Measurements from ENCODE around the gene SLC25A43. TPM values are rescaled to one million over a fixed set of nuclear protein-coding genes. Genes with fewer than 3 reads are reported as not detected.
"Not testable (repeated sequence)": the region's sequence is repeated elsewhere in the genome, so short reads cannot be mapped to it uniquely, and the experiment has no call there.

SLC25A43 gene
- total RNA-seq (1 to 10 TPM; 3.9 to 6.9 TPM), polyA plus RNA-seq (ENCODE audit: insufficient read depth, low read depth, low replicate concordance) (5.8 TPM)
- long read RNA-seq, donor 1, partial matches to known transcripts, result 0 of 4 reads
- long read RNA-seq, donor 1, other reads (novel, unspliced or antisense), result 0 of 4 reads
- long read RNA-seq, donor 2, partial matches to known transcripts, result 0 of 2 reads
- long read RNA-seq, donor 2, other reads (novel, unspliced or antisense), result 0 of 2 reads

GRCh38 chrX:119398974-119399771, at the start of gene SLC25A43:
Gene SLC25A43, plus strand, starts transcription at chrX:119399336. Its CDS starts 68 bp downstream, at chrX:119399404.
- no peaks in the 10 kb centered on the region for H3K9me3 ChIP-seq
- peak within 1 kb of the TSS; percentile 39 to 61 for H3K27ac ChIP-seq
- intact Hi-C loops (cut with DNase I; ENCODE audit: low total_unique reads), result no loop called here
- H3K4me1 ChIP-seq, result no peaks in the 10 kb centered on the region
- peak within 1 kb of the TSS; percentile 60 to 65 for H3K4me3 ChIP-seq
- H3K27me3 ChIP-seq, result no peaks in the 10 kb centered on the region
- peak; percentile 19 for DNase-seq
- H3K36me3 ChIP-seq (ENCODE audit: low read depth, missing control alignments), result no peaks in the 10 kb centered on the region
- WGBS, 2 donors, result 0 to 3% methylated on average over 6 to 9 of the region's 77 CpGs
- TF ChIP-seq CTCF (IDR thresholded peaks at IDR 0.05), result no peak
- no peak for TF ChIP-seq POLR2A (IDR thresholded peaks at IDR 0.05)

GRCh38 chrX:119359618-119360382, 39.3 kb upstream of the SLC25A43 start:
- Histone ChIP-seq H3K27me3 (no peaks in the 10 kb centered on the region), H3K4me3 (no peak overlapping the region), H3K36me3 (ENCODE audit: low read depth, missing control alignments) (no peaks in the 10 kb centered on the region), H3K9me3 (no peaks in the 10 kb centered on the region), H3K27ac (no peak overlapping the region), H3K4me1 (no peaks in the 10 kb centered on the region)
- intact Hi-C loops (cut with DNase I; ENCODE audit: low total_unique reads), result no loop called here
- 71 to 81% methylated on average over 4 of the region's 4 CpGs for WGBS, 2 donors
- no peak for DNase-seq
- TF ChIP-seq CTCF (IDR thresholded peaks at IDR 0.05) (no peak), POLR2A (IDR thresholded peaks at IDR 0.05) (no peak)

GRCh38 chrX:119361451-119361850, 37.7 kb upstream of the SLC25A43 start:
- H3K27ac ChIP-seq; H3K9me3 ChIP-seq; H3K36me3 ChIP-seq (ENCODE audit: low read depth, missing control alignments); H3K4me3 ChIP-seq; DNase-seq; H3K4me1 ChIP-seq; H3K27me3 ChIP-seq; intact Hi-C loops (cut with DNase I; ENCODE audit: low total_unique reads): not testable (repeated sequence)
- 80% methylated on average over 2 of the region's 27 CpGs; no CpG with 5 or more reads in 1 of the 2 donors for WGBS, 2 donors

- DNase-seq; H3K4me3 ChIP-seq; H3K27me3 ChIP-seq; H3K4me1 ChIP-seq; H3K36me3 ChIP-seq (ENCODE audit: low read depth, missing control alignments); H3K27ac ChIP-seq; intact Hi-C loops (cut with DNase I; ENCODE audit: low total_unique reads); H3K9me3 ChIP-seq: not testable (repeated sequence)
- WGBS, 2 donors, result 44 to 100% methylated on average over 2 to 6 of the region's 24 CpGs
Measured at GRCh38 chrX:119362074-119362473, 37.1 kb upstream of the SLC25A43 start.

GRCh38 chrX:119363391-119363790, 35.7 kb upstream of the SLC25A43 start:
- H3K36me3 ChIP-seq (ENCODE audit: low read depth, missing control alignments), result no peaks in the 10 kb centered on the region
- DNase-seq, result no peak
- no peaks in the 10 kb centered on the region for H3K4me1 ChIP-seq
- H3K27me3 ChIP-seq, result no peaks in the 10 kb centered on the region
- TF ChIP-seq CTCF (IDR thresholded peaks at IDR 0.05) (no peak), POLR2A (IDR thresholded peaks at IDR 0.05) (no peak)
- WGBS, 2 donors, result 76 to 90% methylated on average over 6 of the region's 6 CpGs
- no peaks in the 10 kb centered on the region for H3K9me3 ChIP-seq
- no peak overlapping the region for H3K27ac ChIP-seq
- H3K4me3 ChIP-seq, result no peak overlapping the region
- intact Hi-C loops (cut with DNase I; ENCODE audit: low total_unique reads), result no loop called here

- DNase-seq; H3K27ac ChIP-seq; intact Hi-C loops (cut with DNase I; ENCODE audit: low total_unique reads); H3K36me3 ChIP-seq (ENCODE audit: low read depth, missing control alignments); H3K27me3 ChIP-seq; H3K4me3 ChIP-seq; H3K9me3 ChIP-seq; H3K4me1 ChIP-seq: not testable (repeated sequence)
- 70 to 85% methylated on average over 2 of the region's 2 CpGs for WGBS, 2 donors
Measured at GRCh38 chrX:119371861-119372260, 27.3 kb upstream of the SLC25A43 start.
